ENCODE results near the gene CLMP. TPM values are rescaled to one million over a fixed set of nuclear protein-coding genes. Genes with fewer than 3 reads are reported as not detected.
A peak's percentile ranks its signal among the peaks of the same experiment; 100 is the strongest.

The CLMP gene
- total and polyA plus RNA-seq, 2 experiments from 2014 or later, result 7.1 to 18.4 TPM

GRCh38 chr11:123062892-123063825 is 131.9 kb downstream of the CLMP start:
- Mint-ChIP-seq H3K27ac (peak overlapping the region; percentile 98), H3K9me3 (peaks cover 16% of the 10 kb centered on the region; the same call in 2 of the 3 replicates), H3K36me3 (ENCODE audit: low read depth) (peaks cover 44% of the 10 kb centered on the region), H3K27me3 (ENCODE audit: insufficient read depth, low read depth, poor library complexity) (peaks cover 29% of the 10 kb centered on the region), H3K4me3 (peak overlapping the region; percentile 100), H3K4me1 (peaks cover 48% of the 10 kb centered on the region)
- Histone ChIP-seq H3K4me1 (ENCODE audit: insufficient read depth) (peaks cover 34% of the 10 kb centered on the region), H4K20me1 (replicated peaks; ENCODE audit: insufficient read depth) (peaks cover 34% of the 10 kb centered on the region), H3K4me2 (peak overlapping the region; percentile 82), H3F3A (replicated peaks; ENCODE audit: low read depth) (peaks cover 37% of the 10 kb centered on the region), H3K9me2 (ENCODE audit: insufficient read depth) (no peaks in the 10 kb centered on the region), H3K79me2 (replicated peaks; ENCODE audit: insufficient read depth) (peaks cover 71% of the 10 kb centered on the region), H3K27me3 (ENCODE audit: insufficient read depth) (no peaks in the 10 kb centered on the region), H3K4me3 (peak overlapping the region; percentile 99), H3K36me3 (ENCODE audit: insufficient read depth) (peaks cover 31% of the 10 kb centered on the region), H3K27ac (ENCODE audit: low read depth) (peak overlapping the region; percentile 99), H2AFZ (no peak overlapping the region; the same call in 1 of the 2 replicates)
- ATAC-seq, result peak; percentile 20
- peak; percentile 64 for DNase-seq (ENCODE audit: low spot score)
- TF ChIP-seq JUNB (IDR thresholded peaks at IDR 0.05; ENCODE audit: unreplicated experiment), result no peak
- TF ChIP-seq ZNF114 (CRISPR knock-in tag; IDR thresholded peaks at IDR 0.05), result no peak
- TF ChIP-seq CREB1 (CRISPR knock-in tag; IDR thresholded peaks at IDR 0.05; ENCODE audit: low read depth), result no peak
- no peak for TF ChIP-seq ZNF462 (CRISPR knock-in tag; IDR thresholded peaks at IDR 0.05)
- TF ChIP-seq NANOG (IDR thresholded peaks at IDR 0.05; ENCODE audit: borderline replicate concordance), result no peak
- no peak for TF ChIP-seq CTCF (conservative IDR thresholded peaks at IDR 0.05; ENCODE audit: low read depth in 2 of 2)
- no peak for TF ChIP-seq EZH2 (IDR thresholded peaks at IDR 0.05; ENCODE audit: low read depth, unreplicated experiment)
- TF ChIP-seq ZNF331 (CRISPR knock-in tag; IDR thresholded peaks at IDR 0.05; ENCODE audit: low read depth), result no peak
- TF ChIP-seq STAT1 (IDR thresholded peaks at IDR 0.05; ENCODE audit: unreplicated experiment), result no peak
- TF ChIP-seq REST (IDR thresholded peaks at IDR 0.05; ENCODE audit: unreplicated experiment), result no peak
- no peak for TF ChIP-seq POLR2AphosphoS5 (IDR thresholded peaks at IDR 0.05; ENCODE audit: low read depth)
- no peak for TF ChIP-seq ETS1 (IDR thresholded peaks at IDR 0.05)
- no peak for TF ChIP-seq EZH2phosphoT487 (IDR thresholded peaks at IDR 0.05; ENCODE audit: unreplicated experiment)
